Measurements from ENCODE around the gene CCDC88C.

Gene CCDC88C

GRCh38 chr14:91305650-91306431, 111.8 kb downstream of the CCDC88C start:
- Histone ChIP-seq H3K4me2 (ENCODE audit: low read length) (no peak overlapping the region), H3K27ac (ENCODE audit: low read depth, low read length, poor library complexity, severe bottlenecking) (peak overlapping the region; percentile 20), H3K4me1 (ENCODE audit: insufficient read depth, low read length, severe bottlenecking) (no peaks in the 10 kb centered on the region), H4K20me1 (ENCODE audit: insufficient read depth, low read length) (no peaks in the 10 kb centered on the region), H3K9me3 (ENCODE audit: low read length) (no peaks in the 10 kb centered on the region), H3K9me2 (ENCODE audit: low read depth, low read length) (no peaks in the 10 kb centered on the region), H2AFZ (ENCODE audit: low read length) (no peak overlapping the region), H3K36me3 (ENCODE audit: insufficient read depth, low read length) (peaks cover 97% of the 10 kb centered on the region), H3K27me3 (ENCODE audit: insufficient read depth, low read length) (no peaks in the 10 kb centered on the region), H3K4me3 (ENCODE audit: low read depth, low read length, poor library complexity, severe bottlenecking) (no peak overlapping the region), H3K79me2 (ENCODE audit: insufficient read depth, low read length) (no peaks in the 10 kb centered on the region), H3K9ac (ENCODE audit: low read length) (no peak overlapping the region), H3F3A (ENCODE audit: insufficient read depth, low read length) (no peaks in the 10 kb centered on the region; the same call in 1 of the 2 replicates)
- TF ChIP-seq EZH2 (IDR thresholded peaks at IDR 0.05; ENCODE audit: borderline replicate concordance, low read length) = no peak
- TF ChIP-seq, protein P1, sequence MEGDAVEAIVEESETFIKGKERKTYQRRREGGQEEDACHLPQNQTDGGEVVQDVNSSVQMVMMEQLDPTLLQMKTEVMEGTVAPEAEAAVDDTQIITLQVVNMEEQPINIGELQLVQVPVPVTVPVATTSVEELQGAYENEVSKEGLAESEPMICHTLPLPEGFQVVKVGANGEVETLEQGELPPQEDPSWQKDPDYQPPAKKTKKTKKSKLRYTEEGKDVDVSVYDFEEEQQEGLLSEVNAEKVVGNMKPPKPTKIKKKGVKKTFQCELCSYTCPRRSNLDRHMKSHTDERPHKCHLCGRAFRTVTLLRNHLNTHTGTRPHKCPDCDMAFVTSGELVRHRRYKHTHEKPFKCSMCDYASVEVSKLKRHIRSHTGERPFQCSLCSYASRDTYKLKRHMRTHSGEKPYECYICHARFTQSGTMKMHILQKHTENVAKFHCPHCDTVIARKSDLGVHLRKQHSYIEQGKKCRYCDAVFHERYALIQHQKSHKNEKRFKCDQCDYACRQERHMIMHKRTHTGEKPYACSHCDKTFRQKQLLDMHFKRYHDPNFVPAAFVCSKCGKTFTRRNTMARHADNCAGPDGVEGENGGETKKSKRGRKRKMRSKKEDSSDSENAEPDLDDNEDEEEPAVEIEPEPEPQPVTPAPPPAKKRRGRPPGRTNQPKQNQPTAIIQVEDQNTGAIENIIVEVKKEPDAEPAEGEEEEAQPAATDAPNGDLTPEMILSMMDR (IDR thresholded peaks at IDR 0.05; ENCODE audit: low read length) = no peak

DNA sequence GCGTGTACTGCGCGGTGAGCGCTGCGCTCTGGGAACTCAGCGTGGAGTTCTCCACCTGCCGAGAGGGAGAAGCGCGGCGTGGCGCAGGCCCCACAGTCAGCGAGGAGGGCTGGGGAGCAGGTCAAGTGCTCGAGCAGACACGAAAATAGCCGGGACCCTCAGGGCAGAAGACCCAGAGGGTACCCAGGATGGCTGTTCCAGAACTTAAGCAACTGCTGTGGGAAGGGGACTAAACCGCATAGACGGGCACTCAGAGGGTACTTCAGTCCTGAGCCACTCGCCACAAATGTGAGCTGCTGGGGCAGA, 113.7 kb downstream of the CCDC88C start:
- H3K4me2 ChIP-seq (ENCODE audit: low read length) = no peak overlapping the region
- H3K36me3 ChIP-seq (ENCODE audit: insufficient read depth, low read length) = peaks cover 97% of the 10 kb centered on the region
- H3K9me2 ChIP-seq (ENCODE audit: low read depth, low read length) = no peaks in the 10 kb centered on the region
- no peaks in the 10 kb centered on the region for H3K27me3 ChIP-seq (ENCODE audit: insufficient read depth, low read length)
- TF ChIP-seq EZH2 (IDR thresholded peaks at IDR 0.05; ENCODE audit: borderline replicate concordance, low read length) = no peak
- TF ChIP-seq, protein P1 (IDR thresholded peaks at IDR 0.05; ENCODE audit: low read length) = no peak
- no peak overlapping the region for H3K9ac ChIP-seq (ENCODE audit: low read length)
- H3F3A ChIP-seq (ENCODE audit: insufficient read depth, low read length) = no peaks in the 10 kb centered on the region; the same call in 1 of the 2 replicates
- H3K27ac ChIP-seq (ENCODE audit: low read depth, low read length, poor library complexity, severe bottlenecking) = no peak overlapping the region
- no peaks in the 10 kb centered on the region for H3K79me2 ChIP-seq (ENCODE audit: insufficient read depth, low read length)
- H3K9me3 ChIP-seq (ENCODE audit: low read length) = no peaks in the 10 kb centered on the region
- no peaks in the 10 kb centered on the region for H4K20me1 ChIP-seq (ENCODE audit: insufficient read depth, low read length)
- H3K4me3 ChIP-seq (ENCODE audit: low read depth, low read length, poor library complexity, severe bottlenecking) = no peak overlapping the region
- H3K4me1 ChIP-seq (ENCODE audit: insufficient read depth, low read length, severe bottlenecking) = no peaks in the 10 kb centered on the region
- H2AFZ ChIP-seq (ENCODE audit: low read length) = no peak overlapping the region

GRCh38 chr14:91303091-91303923, 114.3 kb downstream of the CCDC88C start:
- no peak overlapping the region for H2AFZ ChIP-seq (ENCODE audit: low read length)
- H4K20me1 ChIP-seq (ENCODE audit: insufficient read depth, low read length) = no peaks in the 10 kb centered on the region
- no peak overlapping the region for H3K4me3 ChIP-seq (ENCODE audit: low read depth, low read length, poor library complexity, severe bottlenecking)
- no peaks in the 10 kb centered on the region for H3K79me2 ChIP-seq (ENCODE audit: insufficient read depth, low read length)
- H3K9me2 ChIP-seq (ENCODE audit: low read depth, low read length) = no peaks in the 10 kb centered on the region
- H3K9ac ChIP-seq (ENCODE audit: low read length) = no peak overlapping the region
- no peaks in the 10 kb centered on the region for H3K9me3 ChIP-seq (ENCODE audit: low read length)
- no peak overlapping the region for H3K27ac ChIP-seq (ENCODE audit: low read depth, low read length, poor library complexity, severe bottlenecking)
- H3K36me3 ChIP-seq (ENCODE audit: insufficient read depth, low read length) = peaks cover 97% of the 10 kb centered on the region
- H3K4me2 ChIP-seq (ENCODE audit: low read length) = no peak overlapping the region
- no peaks in the 10 kb centered on the region for H3K27me3 ChIP-seq (ENCODE audit: insufficient read depth, low read length)
- no peaks in the 10 kb centered on the region; the same call in 1 of the 2 replicates for H3F3A ChIP-seq (ENCODE audit: insufficient read depth, low read length)
- no peak for TF ChIP-seq EZH2 (IDR thresholded peaks at IDR 0.05; ENCODE audit: borderline replicate concordance, low read length)
- TF ChIP-seq, protein P1 (IDR thresholded peaks at IDR 0.05; ENCODE audit: low read length) = no peak
- no peaks in the 10 kb centered on the region for H3K4me1 ChIP-seq (ENCODE audit: insufficient read depth, low read length, severe bottlenecking)
